ENCODE results near the gene KAT6B. TPM values are rescaled to one million over a fixed set of nuclear protein-coding genes. Genes with fewer than 3 reads are reported as not detected.
"Not testable (repeated sequence)": the region's sequence is repeated elsewhere in the genome, so short reads cannot be mapped to it uniquely, and the experiment has no call there.

Gene KAT6B
- 10 to 100 TPM; 44.1 to 53.0 (median 46.7) TPM for total RNA-seq
- polyA plus RNA-seq = 11.3 TPM
- long read RNA-seq, donor 1, full-length matches to known transcripts = 7 of 41 reads
- long read RNA-seq, donor 1, partial matches to known transcripts = 19 of 41 reads
- long read RNA-seq, donor 1, other reads (novel, unspliced or antisense) = 15 of 41 reads
- long read RNA-seq, donor 2, full-length matches to known transcripts = 2 of 7 reads
- long read RNA-seq, donor 2, partial matches to known transcripts = 5 of 7 reads
- long read RNA-seq, donor 2, other reads (novel, unspliced or antisense) = 0 of 7 reads
- long read RNA-seq, donor 3, transcript KAT6B-226 (16 exons, 2,847 nt) = major isoform, 7 of 55 reads
- long read RNA-seq, donor 3, partial matches to known transcripts = 34 of 55 reads
- long read RNA-seq, donor 3, other reads (novel, unspliced or antisense) = 14 of 55 reads
- long read RNA-seq, donor 4, partial matches to known transcripts = 8 of 8 reads
- long read RNA-seq, donor 4, other reads (novel, unspliced or antisense) = 0 of 8 reads

GRCh38 chr10:74826142-74827044 lies at the start of gene KAT6B:
KAT6B (plus strand) TSS chr10:74826600; CDS start chr10:74842858, 16,258 bp downstream.
- DNase-seq (peak; percentile 100), ATAC-seq (peak; percentile 96)
- intact Hi-C loops (cut with DNase I) = loop anchor here in 3 of 4 donors (5.0 to 10.0 kb wide), 3 partner anchors 239 to 408 kb away; partner anchors contain the start of gene COMTD1 (in 1 of the 3)
- peaks cover 5% of the 10 kb centered on the region for H3K4me1 ChIP-seq (ENCODE audit: control insufficient read depth, insufficient read depth, low read length)
- under 1% methylated on average over 67 of the region's 67 CpGs for WGBS
- H3K9me3 ChIP-seq (ENCODE audit: control insufficient read depth, low read length) = no peaks in the 10 kb centered on the region
- H3K27me3 ChIP-seq (ENCODE audit: control insufficient read depth, insufficient read depth) = no peaks in the 10 kb centered on the region
- peak within 1 kb of the TSS; percentile 100 for H3K27ac ChIP-seq (ENCODE audit: low read length)
- peak within 1 kb of the TSS; percentile 75 for H3K4me3 ChIP-seq (ENCODE audit: low read length)

- H3K27ac ChIP-seq (ENCODE audit: low read length) = no peak overlapping the region
- WGBS = 86% methylated on average over 12 of the region's 12 CpGs
- intact Hi-C loops (cut with DNase I) = no loop called here
- no peaks in the 10 kb centered on the region for H3K9me3 ChIP-seq (ENCODE audit: control insufficient read depth, low read length)
- DNase-seq = no peak
- ATAC-seq = no peak
- H3K27me3 ChIP-seq (ENCODE audit: control insufficient read depth, insufficient read depth) = no peaks in the 10 kb centered on the region
- no peaks in the 10 kb centered on the region for H3K4me1 ChIP-seq (ENCODE audit: control insufficient read depth, insufficient read depth, low read length)
- H3K4me3 ChIP-seq (ENCODE audit: low read length) = no peak overlapping the region
Measured at GRCh38 chr10:74778436-74779094, 47.8 kb upstream of the KAT6B start.

- intact Hi-C loops (cut with DNase I); H3K4me1 ChIP-seq (ENCODE audit: control insufficient read depth, insufficient read depth, low read length); ATAC-seq; H3K4me3 ChIP-seq (ENCODE audit: low read length); DNase-seq; H3K27ac ChIP-seq (ENCODE audit: low read length); H3K9me3 ChIP-seq (ENCODE audit: control insufficient read depth, low read length); H3K27me3 ChIP-seq (ENCODE audit: control insufficient read depth, insufficient read depth): not testable (repeated sequence)
- 96% methylated on average over 4 of the region's 4 CpGs for WGBS
Measured at GRCh38 chr10:74781870-74782269, 44.5 kb upstream of the KAT6B start.

GRCh38 chr10:74784462-74784861 lies 41.9 kb upstream of the KAT6B start:
- Histone ChIP-seq H3K9me3 (ENCODE audit: control insufficient read depth, low read length) (no peaks in the 10 kb centered on the region), H3K27me3 (ENCODE audit: control insufficient read depth, insufficient read depth) (no peaks in the 10 kb centered on the region), H3K4me1 (ENCODE audit: control insufficient read depth, insufficient read depth, low read length) (no peaks in the 10 kb centered on the region), H3K4me3 (ENCODE audit: low read length) (no peak overlapping the region), H3K27ac (ENCODE audit: low read length) (no peak overlapping the region)
- 85% methylated on average over 1 of the region's 1 CpG for WGBS
- ATAC-seq (no peak), DNase-seq (no peak)
- intact Hi-C loops (cut with DNase I) = no loop called here

- Histone ChIP-seq H3K27ac (ENCODE audit: low read length) (no peak overlapping the region), H3K27me3 (ENCODE audit: control insufficient read depth, insufficient read depth) (no peaks in the 10 kb centered on the region), H3K4me1 (ENCODE audit: control insufficient read depth, insufficient read depth, low read length) (no peaks in the 10 kb centered on the region), H3K4me3 (ENCODE audit: low read length) (no peak overlapping the region), H3K9me3 (ENCODE audit: control insufficient read depth, low read length) (no peaks in the 10 kb centered on the region)
- WGBS = 84% methylated on average over 4 of the region's 4 CpGs
- ATAC-seq (no peak), DNase-seq (no peak)
- intact Hi-C loops (cut with DNase I) = no loop called here
Measured at GRCh38 chr10:74786126-74786525, 40.3 kb upstream of the KAT6B start.

GRCh38 chr10:74787457-74787856 lies 38.9 kb upstream of the KAT6B start:
- WGBS = 87% methylated on average over 5 of the region's 5 CpGs

GRCh38 chr10:74791979-74792378 lies 34.4 kb upstream of the KAT6B start:
- H3K9me3 ChIP-seq (ENCODE audit: control insufficient read depth, low read length); ATAC-seq; intact Hi-C loops (cut with DNase I); H3K4me1 ChIP-seq (ENCODE audit: control insufficient read depth, insufficient read depth, low read length); H3K4me3 ChIP-seq (ENCODE audit: low read length); DNase-seq; H3K27me3 ChIP-seq (ENCODE audit: control insufficient read depth, insufficient read depth); H3K27ac ChIP-seq (ENCODE audit: low read length): not testable (repeated sequence)
- 93% methylated on average over 5 of the region's 5 CpGs for WGBS

More at GRCh38 chr10:74787457-74787856, 38.9 kb upstream of the KAT6B start:
- intact Hi-C loops (cut with DNase I) = no loop called here
- H3K27ac ChIP-seq (ENCODE audit: low read length) = no peak overlapping the region
- ATAC-seq = no peak
- no peak overlapping the region for H3K4me3 ChIP-seq (ENCODE audit: low read length)
- H3K9me3 ChIP-seq (ENCODE audit: control insufficient read depth, low read length) = no peaks in the 10 kb centered on the region
- H3K27me3 ChIP-seq (ENCODE audit: control insufficient read depth, insufficient read depth) = no peaks in the 10 kb centered on the region
- H3K4me1 ChIP-seq (ENCODE audit: control insufficient read depth, insufficient read depth, low read length) = no peaks in the 10 kb centered on the region
- DNase-seq = no peak

- no peak overlapping the region for H3K4me3 ChIP-seq (ENCODE audit: low read length)
- H3K27me3 ChIP-seq (ENCODE audit: control insufficient read depth, insufficient read depth) = no peaks in the 10 kb centered on the region
- no peak for DNase-seq
- no peaks in the 10 kb centered on the region for H3K4me1 ChIP-seq (ENCODE audit: control insufficient read depth, insufficient read depth, low read length)
- H3K27ac ChIP-seq (ENCODE audit: low read length) = no peak overlapping the region
- H3K9me3 ChIP-seq (ENCODE audit: control insufficient read depth, low read length) = no peaks in the 10 kb centered on the region
- intact Hi-C loops (cut with DNase I) = no loop called here
- ATAC-seq = no peak
Measured at GRCh38 chr10:74792726-74793125, 33.7 kb upstream of the KAT6B start.

- H3K4me1 ChIP-seq (ENCODE audit: control insufficient read depth, insufficient read depth, low read length); H3K27ac ChIP-seq (ENCODE audit: low read length); H3K9me3 ChIP-seq (ENCODE audit: control insufficient read depth, low read length); intact Hi-C loops (cut with DNase I); DNase-seq; H3K4me3 ChIP-seq (ENCODE audit: low read length); H3K27me3 ChIP-seq (ENCODE audit: control insufficient read depth, insufficient read depth); ATAC-seq: not testable (repeated sequence)
- 93% methylated on average over 1 of the region's 1 CpG for WGBS
Measured at GRCh38 chr10:74793240-74793639, 33.2 kb upstream of the KAT6B start.

- 52% methylated on average over 1 of the region's 1 CpG for WGBS
- Histone ChIP-seq H3K27me3 (ENCODE audit: control insufficient read depth, insufficient read depth) (no peaks in the 10 kb centered on the region), H3K4me3 (ENCODE audit: low read length) (no peak overlapping the region), H3K4me1 (ENCODE audit: control insufficient read depth, insufficient read depth, low read length) (no peaks in the 10 kb centered on the region), H3K27ac (ENCODE audit: low read length) (no peak overlapping the region), H3K9me3 (ENCODE audit: control insufficient read depth, low read length) (no peaks in the 10 kb centered on the region)
- ATAC-seq (no peak), DNase-seq (no peak)
- intact Hi-C loops (cut with DNase I) = no loop called here
Measured at GRCh38 chr10:74794531-74794930, 31.9 kb upstream of the KAT6B start.

All from right cardiac atrium (tissue), 5 donors.